Mesothelial cell of epicardium (in vitro differentiated cells): Measurements from ENCODE around the gene PDGFB. TPM values are rescaled to one million over a fixed set of nuclear protein-coding genes. Genes with fewer than 3 reads are reported as not detected.

Experiments used
- DNase-seq, 2 experiments: peaks; one replicate each; pipeline ENCODE4 v3.0.0; 2021; ENCODE audit warnings: low spot score in 2 of 2; ENCODE audit not compliant: unreplicated experiment in 2 of 2
- H3K27ac Mint-ChIP-seq: 2 replicates; pipeline ENCODE4 v1.8.0; 2021; ENCODE audit warnings: mixed read lengths
- H3K27me3 Mint-ChIP-seq: 2 replicates; pipeline ENCODE4 v1.8.0; 2021; ENCODE audit warnings: low read depth, mixed read lengths
- H3K36me3 Mint-ChIP-seq: 2 replicates; pipeline ENCODE4 v1.8.0; 2021; ENCODE audit warnings: mixed read lengths
- H3K4me1 Mint-ChIP-seq: 2 replicates; pipeline ENCODE4 v1.8.0; 2021; ENCODE audit warnings: mixed read lengths
- H3K4me3 Mint-ChIP-seq: 2 replicates; pipeline ENCODE4 v1.8.0; 2021; ENCODE audit warnings: mild to moderate bottlenecking, moderate library complexity, mixed read lengths
- H3K9me3 Mint-ChIP-seq: 2 replicates; pipeline ENCODE4 v1.8.0; 2021; ENCODE audit warnings: mixed read lengths
- total RNA-seq: library from RNA; stranded (reverse); gene quantifications from 3 replicates; pipeline ENCODE4 v1.2.1, GENCODE V29; 2021
- TF ChIP-seq, protein P1 (sequence below): fragments of 200-600 bp; sonication (generic); IDR thresholded peaks from one replicate; pipeline ENCODE4 v1.5.0; 2021; ENCODE audit warnings: antibody characterized with exemption; ENCODE audit not compliant: unreplicated experiment

The PDGFB gene
- total RNA-seq, 1 donor from 2014 or later = 14.7 TPM

DNA sequence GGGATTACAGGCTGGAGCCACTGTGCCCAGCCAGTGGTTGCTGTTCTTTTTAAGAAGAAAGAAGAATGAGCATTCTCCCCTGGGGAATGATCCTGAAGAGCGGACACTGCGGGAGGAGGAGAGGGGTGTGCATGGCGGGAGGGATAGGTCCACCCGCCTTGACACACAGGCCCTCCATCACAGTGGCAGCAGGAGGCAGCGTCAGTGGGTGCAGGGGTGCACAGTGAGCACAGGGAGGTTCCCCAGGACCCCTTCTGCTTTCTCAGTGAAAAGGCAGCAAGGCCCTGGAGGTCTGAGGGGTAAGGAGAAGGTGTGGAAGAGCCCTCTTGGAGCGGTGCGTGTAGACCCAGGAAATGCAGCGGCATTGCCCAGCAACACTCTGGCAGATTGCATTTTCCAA, 63.4 kb downstream of the PDGFB start:
- H3K27ac Mint-ChIP-seq = no peak overlapping the region
- H3K4me1 Mint-ChIP-seq = peaks cover 9% of the 10 kb centered on the region
- DNase-seq = no peak
- H3K36me3 Mint-ChIP-seq = peaks cover 2% of the 10 kb centered on the region
- TF ChIP-seq, protein P1, sequence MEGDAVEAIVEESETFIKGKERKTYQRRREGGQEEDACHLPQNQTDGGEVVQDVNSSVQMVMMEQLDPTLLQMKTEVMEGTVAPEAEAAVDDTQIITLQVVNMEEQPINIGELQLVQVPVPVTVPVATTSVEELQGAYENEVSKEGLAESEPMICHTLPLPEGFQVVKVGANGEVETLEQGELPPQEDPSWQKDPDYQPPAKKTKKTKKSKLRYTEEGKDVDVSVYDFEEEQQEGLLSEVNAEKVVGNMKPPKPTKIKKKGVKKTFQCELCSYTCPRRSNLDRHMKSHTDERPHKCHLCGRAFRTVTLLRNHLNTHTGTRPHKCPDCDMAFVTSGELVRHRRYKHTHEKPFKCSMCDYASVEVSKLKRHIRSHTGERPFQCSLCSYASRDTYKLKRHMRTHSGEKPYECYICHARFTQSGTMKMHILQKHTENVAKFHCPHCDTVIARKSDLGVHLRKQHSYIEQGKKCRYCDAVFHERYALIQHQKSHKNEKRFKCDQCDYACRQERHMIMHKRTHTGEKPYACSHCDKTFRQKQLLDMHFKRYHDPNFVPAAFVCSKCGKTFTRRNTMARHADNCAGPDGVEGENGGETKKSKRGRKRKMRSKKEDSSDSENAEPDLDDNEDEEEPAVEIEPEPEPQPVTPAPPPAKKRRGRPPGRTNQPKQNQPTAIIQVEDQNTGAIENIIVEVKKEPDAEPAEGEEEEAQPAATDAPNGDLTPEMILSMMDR = no peak
- no peak overlapping the region for H3K4me3 Mint-ChIP-seq
- no peaks in the 10 kb centered on the region for H3K9me3 Mint-ChIP-seq
- no peaks in the 10 kb centered on the region for H3K27me3 Mint-ChIP-seq

DNA sequence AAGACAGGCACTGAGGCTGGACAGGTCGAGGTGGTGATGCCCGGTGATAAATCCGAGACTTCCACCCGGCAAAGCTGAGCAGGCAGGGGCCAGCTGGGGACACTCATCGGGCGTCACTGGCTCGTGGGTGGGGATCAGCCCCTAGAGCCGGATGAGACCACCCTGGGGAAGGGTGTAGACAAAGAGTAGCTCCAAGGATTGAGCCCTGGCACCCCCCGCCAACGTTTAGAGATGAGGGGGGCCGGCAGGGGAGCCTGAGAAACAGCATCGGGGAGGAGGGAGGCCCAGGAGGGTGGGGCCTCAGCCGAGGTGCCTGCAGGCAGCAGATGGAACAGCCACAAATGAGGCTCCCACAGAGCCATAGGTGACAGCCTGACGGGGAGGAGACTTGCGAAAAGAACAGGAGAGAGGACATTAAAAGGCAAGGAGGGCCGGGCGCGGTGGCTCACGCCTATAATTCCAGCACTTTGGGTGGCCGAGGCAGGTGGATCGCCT, 64.9 kb downstream of the PDGFB start:
- Mint-ChIP-seq H3K27me3 (no peaks in the 10 kb centered on the region), H3K4me3 (no peak overlapping the region)

DNA sequence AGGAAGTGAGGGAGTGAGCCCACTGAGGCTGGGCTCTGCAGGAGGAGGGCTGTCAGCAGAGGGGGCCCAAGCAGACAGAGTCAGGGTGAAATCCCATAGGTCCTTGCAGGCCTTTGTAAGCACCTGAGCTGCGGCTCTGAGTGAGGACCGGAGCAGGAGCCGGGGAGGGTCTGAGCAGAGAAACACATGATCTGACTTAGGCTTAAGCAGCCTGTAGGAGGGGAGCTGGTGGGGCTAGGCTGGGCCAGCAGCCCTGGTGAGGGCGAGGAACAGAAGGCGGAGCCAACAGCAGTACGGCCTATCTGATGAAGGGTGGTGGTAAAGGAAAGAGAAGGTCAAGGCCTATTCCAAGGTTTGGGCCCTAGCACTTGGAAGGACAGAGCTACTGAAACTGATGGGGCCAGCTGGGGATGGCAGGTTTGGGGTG, 65.4 kb downstream of the PDGFB start:
- Mint-ChIP-seq H3K27ac (peak overlapping the region; percentile 77), H3K27me3 (no peaks in the 10 kb centered on the region), H3K4me1 (peaks cover 25% of the 10 kb centered on the region), H3K9me3 (no peaks in the 10 kb centered on the region), H3K36me3 (no peaks in the 10 kb centered on the region), H3K4me3 (no peak overlapping the region)
- TF ChIP-seq, protein P1 = no peak
- DNase-seq = no peak

More for the DNA sequence above, 64.9 kb downstream of the PDGFB start:
- Mint-ChIP-seq H3K9me3 (no peaks in the 10 kb centered on the region), H3K36me3 (no peaks in the 10 kb centered on the region), H3K27ac (peak overlapping the region; percentile 77), H3K4me1 (peaks cover 20% of the 10 kb centered on the region)
- DNase-seq = no peak
- TF ChIP-seq, protein P1 = no peak

DNA sequence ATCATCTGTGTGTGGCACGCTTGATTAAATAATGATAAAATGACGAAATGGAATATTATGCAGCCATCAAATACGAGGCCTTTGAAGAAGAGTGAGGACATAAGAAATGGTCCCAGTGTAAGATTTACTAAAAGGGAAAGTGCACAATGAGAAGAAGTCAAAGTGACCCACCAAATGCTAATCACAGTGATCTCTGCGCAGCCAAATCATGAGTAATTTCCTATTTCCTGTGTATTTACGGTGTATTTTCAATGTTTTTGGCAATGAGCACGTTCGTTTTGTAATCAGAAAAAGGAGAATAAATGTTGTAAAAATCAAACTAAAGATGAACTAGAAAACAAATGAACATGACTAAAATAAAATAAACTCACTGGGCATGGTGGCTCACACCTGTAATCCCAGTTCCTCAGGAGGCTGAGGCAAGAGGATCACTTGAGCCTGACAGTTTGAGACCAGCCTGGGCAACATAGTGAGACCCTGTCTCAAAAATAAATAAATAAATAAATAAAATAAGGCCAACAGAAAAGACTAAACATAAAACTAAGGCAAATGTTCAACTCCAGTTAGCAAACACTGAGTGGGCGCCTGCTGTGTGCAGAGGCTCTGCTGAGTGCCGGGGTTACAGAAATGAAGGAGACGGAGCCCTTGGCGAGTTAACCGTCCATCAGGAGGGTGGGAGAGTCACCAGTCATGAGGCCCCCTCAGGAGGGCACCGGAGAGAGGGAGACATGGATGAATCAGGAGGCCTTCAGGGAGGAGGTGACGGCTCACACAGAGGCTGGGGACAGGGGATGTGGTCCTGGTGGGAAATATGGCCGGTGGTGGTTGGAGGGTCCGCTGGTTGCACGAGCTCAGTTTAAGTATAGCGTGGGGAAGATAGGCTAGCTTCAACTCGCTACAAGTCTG, 66.3 kb downstream of the PDGFB start:
- Mint-ChIP-seq H3K4me1 (peaks cover 35% of the 10 kb centered on the region), H3K27ac (peak overlapping the region; percentile 57), H3K4me3 (no peak overlapping the region), H3K36me3 (no peaks in the 10 kb centered on the region), H3K27me3 (no peaks in the 10 kb centered on the region), H3K9me3 (no peaks in the 10 kb centered on the region)
- TF ChIP-seq, protein P1 = no peak
- no peak for DNase-seq

DNA sequence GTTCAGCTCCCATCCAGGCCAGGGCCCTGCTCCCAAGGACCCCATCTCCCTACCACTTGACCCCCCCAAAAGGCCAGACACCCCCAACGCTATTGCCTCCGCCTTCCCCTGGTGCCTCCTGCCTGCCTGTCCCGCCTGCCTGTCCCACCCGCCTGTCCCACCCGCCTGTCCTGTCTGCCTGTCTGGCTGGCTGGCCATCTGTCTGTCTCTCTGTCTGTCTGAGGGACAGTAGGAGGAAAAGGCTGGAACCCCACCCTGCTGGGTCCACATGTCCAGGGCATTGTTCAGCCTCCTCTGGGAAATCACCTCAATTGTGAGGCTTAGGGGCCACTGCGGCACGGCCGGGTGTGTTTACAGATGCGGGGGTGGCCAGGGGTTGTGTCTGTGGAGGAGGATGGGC, 67.0 kb downstream of the PDGFB start:
- DNase-seq = peak in 1 of 2 experiments; percentile 34
- Mint-ChIP-seq H3K27ac (peak overlapping the region; percentile 82), H3K9me3 (no peaks in the 10 kb centered on the region), H3K27me3 (no peaks in the 10 kb centered on the region), H3K36me3 (no peaks in the 10 kb centered on the region), H3K4me1 (peaks cover 41% of the 10 kb centered on the region), H3K4me3 (no peak overlapping the region)
- TF ChIP-seq, protein P1 = no peak
